Fibroblast of lung (primary cell): ENCODE data around the gene HOXC10. TPM values are rescaled to one million over a fixed set of nuclear protein-coding genes. Genes with fewer than 3 reads are reported as not detected.

Experiments
- DNase-seq, 2 donors: peaks; one replicate each; pipeline versions ENCODE4 v3.0.0 to v3.0.0-alpha.2; 2010; ENCODE audit warnings: low read depth in 2 of 2
- H2AFZ ChIP-seq: 2 replicates; pipeline ENCODE4 v1.5.1; 2012; ENCODE audit warnings: low read length, control low read depth, inconsistent platforms
- H3K27ac ChIP-seq: 2 replicates; pipeline ENCODE4 v1.5.1; 2011; ENCODE audit warnings: low read length, control low read depth; ENCODE audit not compliant: insufficient read depth
- H3K27me3 ChIP-seq: 2 replicates; pipeline ENCODE4 v1.5.1; 2011; ENCODE audit warnings: mild to moderate bottlenecking, low read length; ENCODE audit not compliant: control insufficient read depth, insufficient read depth
- H3K36me3 ChIP-seq: 2 replicates; pipeline ENCODE4 v1.5.1; 2011; ENCODE audit warnings: low read length; ENCODE audit not compliant: control insufficient read depth, insufficient read depth
- H3K4me1 ChIP-seq: 2 replicates; pipeline ENCODE4 v1.5.1; 2011; ENCODE audit warnings: low read length; ENCODE audit not compliant: control insufficient read depth, insufficient read depth; ENCODE audit errors: extremely low read depth
- H3K4me2 ChIP-seq: 2 replicates; pipeline ENCODE4 v1.5.1; 2011; ENCODE audit warnings: low read length, control low read depth; ENCODE audit not compliant: insufficient read depth; ENCODE audit errors: extremely low read depth
- H3K4me3 ChIP-seq, 4 experiments: fragments of 200-600 bp in 1 of 4; sonication (generic) in 1 of 4; replicated peaks in 1 of 4; 2 replicates each; pipeline ENCODE4 v1.5.1; 2011 to 2016; ENCODE audit warnings: low read length in 4 of 4, low read depth in 3 of 4, mild to moderate bottlenecking in 3 of 4, control low read depth in 2 of 4, inconsistent platforms in 1 of 4, mixed read lengths in 1 of 4; ENCODE audit not compliant: insufficient read depth in 1 of 4; ENCODE audit errors: control extremely low read depth in 1 of 4
- H3K79me2 ChIP-seq: 2 replicates; pipeline ENCODE4 v1.5.1; 2012; ENCODE audit warnings: mild to moderate bottlenecking, low read length, inconsistent platforms; ENCODE audit not compliant: control insufficient read depth, insufficient read depth
- H3K9ac ChIP-seq: 2 replicates; pipeline ENCODE4 v1.5.1; 2011; ENCODE audit warnings: mild to moderate bottlenecking, low read length, control low read depth; ENCODE audit not compliant: insufficient read depth
- H3K9me3 ChIP-seq: 2 replicates; pipeline ENCODE4 v1.5.1; 2012; ENCODE audit warnings: low read depth, low read length; ENCODE audit not compliant: control insufficient read depth, insufficient read depth
- H4K20me1 ChIP-seq: 2 replicates; pipeline ENCODE4 v1.5.1; 2011; ENCODE audit warnings: low read length; ENCODE audit not compliant: control insufficient read depth, insufficient read depth; ENCODE audit errors: extremely low read depth
- EZH2 ChIP-seq: IDR thresholded peaks from 2 replicates; pipeline ENCODE4 v1.5.1; 2012; ENCODE audit warnings: low read length, control low read depth, mild to moderate bottlenecking; ENCODE audit errors: missing control alignments
- polyA plus RNA-seq, 2 donors: library from polyadenylated mRNA; depleted of rRNA in 1 of 2; stranded (reverse) in 1 of 2; unstranded in 1 of 2; fragments of >200 nt; gene quantifications; 2 replicates each; pipeline ENCODE4 v1.2.1, GENCODE V29; 2011 to 2012; ENCODE audit warnings: missing spikeins in 1 of 2
- total RNA-seq: library from RNA; depleted of rRNA; stranded (reverse); fragments of >200 nt; gene quantifications from 2 replicates; pipeline ENCODE4 v1.2.1, GENCODE V29; 2014
- TF ChIP-seq, protein P1 (sequence below), 2 donors: IDR thresholded peaks in 1 of 2; conservative IDR thresholded peaks in 1 of 2; 1 replicate in 1 of 2; 2 replicates in 1 of 2; pipeline ENCODE4 v1.5.1; 2011 to 2012; ENCODE audit warnings: low read length in 2 of 2, control low read depth in 1 of 2, inconsistent platforms in 1 of 2, low read depth in 1 of 2, mild to moderate bottlenecking in 1 of 2

HOXC10 gene
- total and polyA plus RNA-seq, 2 donors (not counting 1 experiment from before 2014, with no cell fraction given): 0.06 TPM; not detected in 1

DNA sequence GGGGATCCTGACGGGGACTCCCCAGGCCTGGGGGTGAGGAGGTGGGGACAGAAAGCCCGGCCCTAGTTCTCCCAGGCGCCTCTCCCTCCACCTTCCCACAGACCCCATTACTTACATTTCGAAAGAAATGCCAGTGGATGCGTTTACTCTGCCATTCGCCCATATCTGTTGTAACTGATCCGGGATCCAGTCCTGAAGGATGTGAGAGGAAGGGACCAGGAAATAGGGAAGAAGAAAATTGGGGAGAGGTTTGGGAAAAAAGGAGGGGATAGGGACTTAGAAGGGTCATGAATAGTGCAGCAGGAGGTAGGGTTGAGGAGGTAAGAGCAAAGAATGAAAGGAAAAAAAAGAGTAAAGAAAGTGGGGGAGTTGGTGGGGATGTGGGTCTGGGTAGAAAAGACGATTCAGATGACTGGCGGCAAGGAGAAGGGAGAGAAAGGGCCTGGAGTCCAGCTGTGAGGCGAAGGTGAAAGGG lies 29.1 kb upstream of the HOXC10 start:
- no peak overlapping the region for H3K4me3 ChIP-seq
- H3K79me2 ChIP-seq: no peaks in the 10 kb centered on the region
- no peak for DNase-seq
- no peaks in the 10 kb centered on the region for H3K36me3 ChIP-seq
- no peaks in the 10 kb centered on the region for H3K9me3 ChIP-seq
- TF ChIP-seq, protein P1, sequence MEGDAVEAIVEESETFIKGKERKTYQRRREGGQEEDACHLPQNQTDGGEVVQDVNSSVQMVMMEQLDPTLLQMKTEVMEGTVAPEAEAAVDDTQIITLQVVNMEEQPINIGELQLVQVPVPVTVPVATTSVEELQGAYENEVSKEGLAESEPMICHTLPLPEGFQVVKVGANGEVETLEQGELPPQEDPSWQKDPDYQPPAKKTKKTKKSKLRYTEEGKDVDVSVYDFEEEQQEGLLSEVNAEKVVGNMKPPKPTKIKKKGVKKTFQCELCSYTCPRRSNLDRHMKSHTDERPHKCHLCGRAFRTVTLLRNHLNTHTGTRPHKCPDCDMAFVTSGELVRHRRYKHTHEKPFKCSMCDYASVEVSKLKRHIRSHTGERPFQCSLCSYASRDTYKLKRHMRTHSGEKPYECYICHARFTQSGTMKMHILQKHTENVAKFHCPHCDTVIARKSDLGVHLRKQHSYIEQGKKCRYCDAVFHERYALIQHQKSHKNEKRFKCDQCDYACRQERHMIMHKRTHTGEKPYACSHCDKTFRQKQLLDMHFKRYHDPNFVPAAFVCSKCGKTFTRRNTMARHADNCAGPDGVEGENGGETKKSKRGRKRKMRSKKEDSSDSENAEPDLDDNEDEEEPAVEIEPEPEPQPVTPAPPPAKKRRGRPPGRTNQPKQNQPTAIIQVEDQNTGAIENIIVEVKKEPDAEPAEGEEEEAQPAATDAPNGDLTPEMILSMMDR (conservative IDR thresholded peaks at IDR 0.05 in 1 of 2, IDR thresholded peaks at IDR 0.05 in 1 of 2; ENCODE audit: low read depth in 1 of 2, low read length in 2 of 2): no peak
- peak; percentile 82 for TF ChIP-seq EZH2
- H3K9ac ChIP-seq: no peak overlapping the region
- no peak overlapping the region for H3K27ac ChIP-seq
- H3K4me1 ChIP-seq: no peaks in the 10 kb centered on the region
- no peak overlapping the region for H2AFZ ChIP-seq
- no peak overlapping the region for H3K4me2 ChIP-seq
- peaks cover 96% of the 10 kb centered on the region for H3K27me3 ChIP-seq
- H4K20me1 ChIP-seq: no peaks in the 10 kb centered on the region

DNA sequence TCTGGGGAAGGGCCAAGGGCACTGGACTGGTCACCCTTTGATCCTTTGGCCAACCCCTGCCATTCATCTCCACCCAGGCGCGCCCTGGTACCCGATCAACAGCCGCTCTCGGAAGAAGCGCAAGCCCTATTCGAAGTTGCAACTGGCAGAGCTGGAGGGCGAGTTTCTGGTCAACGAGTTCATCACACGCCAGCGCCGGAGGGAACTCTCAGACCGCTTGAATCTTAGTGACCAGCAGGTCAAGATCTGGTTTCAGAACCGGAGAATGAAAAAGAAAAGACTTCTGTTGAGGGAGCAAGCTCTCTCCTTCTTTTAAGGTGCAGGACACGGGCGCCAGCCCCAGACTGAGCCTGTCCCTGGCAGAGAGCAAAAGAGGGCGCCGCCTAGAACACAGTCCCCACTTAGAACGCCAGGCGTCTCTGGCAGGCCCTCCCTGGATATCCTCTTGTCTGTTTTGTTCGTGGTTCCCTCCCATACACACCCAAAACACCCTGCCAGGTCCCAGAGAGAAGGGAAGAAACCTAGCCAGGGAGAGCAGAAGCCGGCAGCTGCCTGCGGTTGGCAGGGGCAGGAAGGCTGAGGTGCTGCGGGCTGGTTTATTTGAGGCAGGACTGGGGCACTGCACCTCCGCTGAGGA lies 28.6 kb upstream of the HOXC10 start:
- H3K9me3 ChIP-seq: no peaks in the 10 kb centered on the region
- H3K4me3 ChIP-seq: no peak overlapping the region
- H3K27ac ChIP-seq: no peak overlapping the region
- no peak overlapping the region for H3K4me2 ChIP-seq
- no peaks in the 10 kb centered on the region for H3K79me2 ChIP-seq
- TF ChIP-seq EZH2: no peak
- TF ChIP-seq, protein P1 (conservative IDR thresholded peaks at IDR 0.05 in 1 of 2, IDR thresholded peaks at IDR 0.05 in 1 of 2; ENCODE audit: low read depth in 1 of 2, low read length in 2 of 2): no peak
- H3K27me3 ChIP-seq: peaks cover 96% of the 10 kb centered on the region
- no peaks in the 10 kb centered on the region for H4K20me1 ChIP-seq
- no peak for DNase-seq
- H3K9ac ChIP-seq: no peak overlapping the region
- H2AFZ ChIP-seq: no peak overlapping the region
- no peaks in the 10 kb centered on the region for H3K4me1 ChIP-seq
- H3K36me3 ChIP-seq: no peaks in the 10 kb centered on the region

DNA sequence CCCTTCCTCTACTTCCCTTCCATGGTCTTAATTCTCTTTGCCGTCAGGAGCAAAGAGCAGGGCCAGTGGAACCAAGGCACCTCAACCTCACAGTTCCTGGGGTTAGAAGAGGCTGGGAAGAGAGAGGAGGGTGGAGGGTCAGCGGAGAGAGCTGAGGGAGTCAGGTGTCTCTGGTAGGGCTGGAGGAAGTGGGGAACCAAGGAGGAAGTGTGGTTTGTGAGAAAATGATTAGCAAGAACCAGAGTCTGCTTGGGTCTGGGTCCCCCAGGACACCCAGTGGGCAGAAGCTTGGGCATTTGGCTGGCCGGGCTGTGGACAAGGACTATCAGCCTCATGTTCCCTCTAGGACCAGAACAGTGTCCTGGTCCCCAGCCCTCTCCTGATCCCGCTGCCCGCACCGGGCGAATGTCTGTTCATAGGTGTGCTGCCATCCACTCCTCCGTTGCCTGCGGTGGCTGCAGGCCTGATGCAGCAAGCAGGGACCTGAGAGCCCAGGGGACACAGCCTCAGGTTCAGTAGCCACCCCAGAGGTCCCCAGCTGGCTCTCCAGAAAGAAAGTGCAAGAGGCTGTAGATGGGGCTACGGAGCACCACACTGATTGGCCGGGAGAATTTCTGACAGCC lies 27.9 kb upstream of the HOXC10 start:
- H3K4me1 ChIP-seq: no peaks in the 10 kb centered on the region
- H3K27ac ChIP-seq: no peak overlapping the region
- peak; percentile 50 for TF ChIP-seq EZH2
- TF ChIP-seq, protein P1 (conservative IDR thresholded peaks at IDR 0.05 in 1 of 2, IDR thresholded peaks at IDR 0.05 in 1 of 2; ENCODE audit: low read depth in 1 of 2, low read length in 2 of 2): no peak
- H2AFZ ChIP-seq: no peak overlapping the region
- H3K79me2 ChIP-seq: no peaks in the 10 kb centered on the region
- peaks cover 96% of the 10 kb centered on the region for H3K27me3 ChIP-seq
- H4K20me1 ChIP-seq: no peaks in the 10 kb centered on the region
- H3K36me3 ChIP-seq: no peaks in the 10 kb centered on the region
- DNase-seq: no peak
- no peak overlapping the region for H3K9ac ChIP-seq
- no peak overlapping the region for H3K4me3 ChIP-seq
- no peaks in the 10 kb centered on the region for H3K9me3 ChIP-seq
- no peak overlapping the region for H3K4me2 ChIP-seq
